ES-I3 (cell line): ENCODE results near the gene PTOV1.
A peak's percentile ranks its signal among the peaks of the same experiment; 100 is the strongest.

ENCODE experiments used
- H3K36me3 ChIP-seq: 2 replicates; pipeline ENCODE4 v1.6.1; 2013; ENCODE audit warnings: mild to moderate bottlenecking, low read length, control low read depth, moderate library complexity; ENCODE audit not compliant: insufficient read depth
- H3K4me1 ChIP-seq: 2 replicates; pipeline ENCODE4 v1.6.1; 2013; ENCODE audit warnings: mild to moderate bottlenecking, control low read depth, low read length; ENCODE audit not compliant: insufficient read depth
- H3K9ac ChIP-seq: 2 replicates; pipeline ENCODE4 v1.6.1; 2013; ENCODE audit warnings: low read depth, mild to moderate bottlenecking, low read length, moderate library complexity
- H3K9me3 ChIP-seq: 2 replicates; pipeline ENCODE4 v1.6.1; 2013; ENCODE audit warnings: mild to moderate bottlenecking, low read length, moderate library complexity; ENCODE audit not compliant: control insufficient read depth, insufficient read depth

The PTOV1 gene

GRCh38 chr19:49850487-49851342, at the start of gene PTOV1:
Gene PTOV1 (plus strand): TSS chr19:49851159.
- Histone ChIP-seq H3K9me3 (no peaks in the 10 kb centered on the region), H3K36me3 (no peaks in the 10 kb centered on the region), H3K9ac (peak within 1 kb of the TSS; percentile 80), H3K4me1 (0 out of 2 replicates have a peak, but pooled peaks cover 7% of the 10 kb centered on the region)

GRCh38 chr19:49801401-49801888, 49.5 kb upstream of the PTOV1 start:
- Histone ChIP-seq H3K9ac (peak overlapping the region; percentile 52; the same call in 1 of the 2 replicates), H3K9me3 (no peaks in the 10 kb centered on the region), H3K4me1 (peaks cover 8% of the 10 kb centered on the region; the same call in 1 of the 2 replicates), H3K36me3 (peaks cover 14% of the 10 kb centered on the region)

- peaks cover 10% of the 10 kb centered on the region for H3K36me3 ChIP-seq
- H3K9me3 ChIP-seq = no peaks in the 10 kb centered on the region
- peaks cover 8% of the 10 kb centered on the region; the same call in 1 of the 2 replicates for H3K4me1 ChIP-seq
- peak overlapping the region; percentile 52; the same call in 1 of the 2 replicates for H3K9ac ChIP-seq
Observed at GRCh38 chr19:49801966-49802661, 48.8 kb upstream of the PTOV1 start.

GRCh38 chr19:49802836-49803528, 48.0 kb upstream of the PTOV1 start:
- no peaks in the 10 kb centered on the region for H3K9me3 ChIP-seq
- H3K9ac ChIP-seq = peak overlapping the region; percentile 52; the same call in 1 of the 2 replicates
- H3K4me1 ChIP-seq = peaks cover 8% of the 10 kb centered on the region; the same call in 1 of the 2 replicates
- H3K36me3 ChIP-seq = peaks cover 7% of the 10 kb centered on the region; the same call in 1 of the 2 replicates

- no peaks in the 10 kb centered on the region for H3K9me3 ChIP-seq
- peaks cover 8% of the 10 kb centered on the region; the same call in 1 of the 2 replicates for H3K4me1 ChIP-seq
- H3K9ac ChIP-seq = no peak overlapping the region
- peaks cover 7% of the 10 kb centered on the region; the same call in 1 of the 2 replicates for H3K36me3 ChIP-seq
Observed at GRCh38 chr19:49803529-49803856, 47.5 kb upstream of the PTOV1 start.

- Histone ChIP-seq H3K9me3 (no peaks in the 10 kb centered on the region), H3K4me1 (peaks cover 13% of the 10 kb centered on the region; the same call in 1 of the 2 replicates), H3K36me3 (peaks cover 5% of the 10 kb centered on the region; the same call in 1 of the 2 replicates)
Observed at GRCh38 chr19:49805822-49806619, 44.9 kb upstream of the PTOV1 start.

GRCh38 chr19:49806620-49806959, 44.4 kb upstream of the PTOV1 start:
- Histone ChIP-seq H3K9me3 (no peaks in the 10 kb centered on the region), H3K4me1 (peaks cover 13% of the 10 kb centered on the region; the same call in 1 of the 2 replicates), H3K36me3 (peaks cover 5% of the 10 kb centered on the region; the same call in 1 of the 2 replicates), H3K9ac (no peak overlapping the region)

More at GRCh38 chr19:49805822-49806619, 44.9 kb upstream of the PTOV1 start:
- no peak overlapping the region; the same call in 1 of the 2 replicates for H3K9ac ChIP-seq

GRCh38 chr19:49807058-49807903, 43.7 kb upstream of the PTOV1 start:
- no peak overlapping the region for H3K9ac ChIP-seq
- peaks cover 5% of the 10 kb centered on the region; the same call in 1 of the 2 replicates for H3K36me3 ChIP-seq
- no peaks in the 10 kb centered on the region for H3K9me3 ChIP-seq
- H3K4me1 ChIP-seq = peaks cover 13% of the 10 kb centered on the region; the same call in 1 of the 2 replicates

GRCh38 chr19:49807904-49808675, 42.9 kb upstream of the PTOV1 start:
- Histone ChIP-seq H3K4me1 (peaks cover 10% of the 10 kb centered on the region; the same call in 1 of the 2 replicates), H3K36me3 (peaks cover 5% of the 10 kb centered on the region; the same call in 1 of the 2 replicates), H3K9ac (peak overlapping the region; percentile 36; the same call in 1 of the 2 replicates), H3K9me3 (no peaks in the 10 kb centered on the region)

GRCh38 chr19:49808711-49809159, 42.2 kb upstream of the PTOV1 start:
- Histone ChIP-seq H3K36me3 (no peaks in the 10 kb centered on the region), H3K9me3 (no peaks in the 10 kb centered on the region), H3K4me1 (peaks cover 5% of the 10 kb centered on the region; the same call in 1 of the 2 replicates), H3K9ac (peak overlapping the region; percentile 46; the same call in 1 of the 2 replicates)

GRCh38 chr19:49809160-49809940, 41.6 kb upstream of the PTOV1 start:
- Histone ChIP-seq H3K9me3 (no peaks in the 10 kb centered on the region), H3K9ac (peak overlapping the region; percentile 46), H3K36me3 (no peaks in the 10 kb centered on the region), H3K4me1 (peaks cover 5% of the 10 kb centered on the region; the same call in 1 of the 2 replicates)
